GM21723 (cell line): ENCODE results near the gene CEACAM16.

ENCODE experiments used
- ATAC-seq: cut with Tn5 transposase; IDR thresholded peaks from one replicate; pipeline ENCODE4 v1.9.1; 2021; ENCODE audit warnings: mild to moderate bottlenecking, moderate library complexity; ENCODE audit not compliant: unreplicated experiment

The CEACAM16 gene

DNA sequence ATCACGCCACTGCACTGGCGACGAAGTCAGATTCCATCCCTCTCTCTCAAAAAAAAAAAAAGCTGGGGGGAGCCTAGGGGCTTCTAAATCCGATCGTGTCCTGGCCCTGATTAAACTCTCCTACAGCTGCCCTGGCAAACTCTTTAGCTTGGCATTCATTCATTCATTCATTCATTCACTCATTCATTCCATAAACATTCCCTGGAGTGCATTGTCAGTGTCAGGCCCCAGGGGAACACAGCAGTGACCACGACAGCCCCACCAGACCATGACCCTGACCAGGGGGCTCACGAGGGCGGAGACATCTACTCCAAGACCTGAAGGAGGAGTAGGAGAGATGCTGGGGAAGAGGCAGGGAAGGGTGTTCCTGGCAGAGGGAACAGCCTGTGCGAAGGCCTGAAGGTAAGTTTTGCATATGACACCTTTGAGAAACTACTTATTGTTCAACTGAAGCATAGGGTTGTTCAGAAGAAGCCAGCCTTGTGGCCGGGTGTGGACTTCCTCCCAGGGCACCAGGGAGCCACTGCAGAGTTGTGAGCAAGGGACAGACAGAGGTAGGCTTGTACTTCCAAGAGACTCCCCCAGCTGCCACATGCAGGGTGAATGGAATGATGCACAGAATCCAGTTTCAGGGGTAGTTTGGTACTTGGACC lies 24.5 kb downstream of the CEACAM16 start:
- ATAC-seq: no peak

DNA sequence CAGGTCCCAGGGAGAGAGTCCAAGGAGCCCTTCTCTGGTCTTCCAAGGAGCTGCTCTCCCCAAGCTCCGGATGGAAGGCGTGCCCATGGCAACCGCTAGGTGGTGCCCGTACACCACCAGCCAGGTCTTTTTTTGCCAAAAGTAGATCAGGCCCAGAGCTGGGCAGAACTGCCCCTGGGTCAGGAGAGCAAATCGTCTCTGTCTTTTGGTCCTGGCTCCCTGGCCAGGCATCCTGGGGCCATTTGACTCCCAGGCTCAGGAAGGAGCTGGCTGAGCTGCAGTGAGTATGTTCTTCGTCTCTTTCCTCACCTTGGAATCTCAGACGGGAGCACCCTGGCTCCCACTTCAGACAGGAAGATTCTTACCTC lies 25.0 kb downstream of the CEACAM16 start:
- no peak for ATAC-seq

DNA sequence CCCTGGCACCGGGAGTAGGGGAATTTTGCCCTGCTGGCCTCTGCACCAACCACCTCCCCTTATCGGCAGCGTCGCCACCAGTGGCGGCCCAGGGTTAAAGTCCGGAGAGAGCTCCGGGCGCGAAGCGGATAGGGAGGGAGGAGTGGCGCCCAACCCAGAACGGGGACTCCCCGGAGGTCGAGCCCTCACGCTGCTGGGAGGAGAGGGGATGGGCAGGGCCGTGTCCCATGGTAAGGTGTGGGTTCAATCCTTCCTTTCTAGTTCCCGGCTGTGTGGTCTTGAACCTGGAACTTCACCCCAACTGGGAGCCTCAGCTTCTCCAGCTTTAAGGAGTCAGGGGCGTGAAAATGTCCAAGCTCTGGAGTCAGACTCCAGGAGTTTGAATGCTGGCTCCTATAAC lies 26.3 kb downstream of the CEACAM16 start:
- ATAC-seq: no peak

DNA sequence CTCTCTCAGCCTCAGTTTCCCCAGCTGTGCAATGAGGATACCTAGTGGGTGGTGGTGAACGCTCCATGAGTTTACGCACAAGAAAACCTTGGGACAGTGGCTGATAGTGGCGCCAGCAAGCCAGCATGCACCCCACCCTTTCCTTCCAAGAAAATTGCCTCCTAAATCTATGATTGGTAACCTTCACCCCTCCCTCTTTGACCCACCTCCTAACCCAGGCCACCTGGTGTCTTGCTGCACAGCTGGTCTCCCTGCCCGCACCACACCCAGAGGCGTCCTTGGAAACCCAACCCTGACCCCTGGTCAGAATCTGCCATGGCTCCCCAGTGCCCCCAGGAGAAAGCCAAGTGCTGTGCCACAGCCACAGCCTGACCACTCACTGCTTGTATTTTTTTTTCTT lies 26.7 kb downstream of the CEACAM16 start:
- no peak for ATAC-seq

DNA sequence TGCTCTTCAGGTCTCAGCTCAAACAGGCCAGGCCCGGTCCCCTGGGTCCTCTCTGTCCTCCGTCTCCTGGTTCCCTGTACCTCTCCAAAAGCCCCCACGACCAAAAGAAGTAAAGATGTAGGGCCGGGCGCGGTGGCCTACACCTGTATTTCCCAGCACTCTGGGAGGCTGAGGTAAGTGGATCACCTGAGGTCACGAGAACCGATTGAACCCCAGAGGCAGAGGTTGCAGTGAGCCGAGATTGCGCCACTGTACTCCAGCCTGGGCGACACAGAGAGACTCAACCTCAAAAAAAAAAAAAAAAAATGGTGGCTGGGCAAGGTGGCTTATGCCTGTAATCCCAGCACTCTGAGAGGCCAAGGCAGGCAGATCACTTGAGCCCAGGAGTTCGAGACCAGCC lies 27.5 kb downstream of the CEACAM16 start:
- ATAC-seq: no peak

DNA sequence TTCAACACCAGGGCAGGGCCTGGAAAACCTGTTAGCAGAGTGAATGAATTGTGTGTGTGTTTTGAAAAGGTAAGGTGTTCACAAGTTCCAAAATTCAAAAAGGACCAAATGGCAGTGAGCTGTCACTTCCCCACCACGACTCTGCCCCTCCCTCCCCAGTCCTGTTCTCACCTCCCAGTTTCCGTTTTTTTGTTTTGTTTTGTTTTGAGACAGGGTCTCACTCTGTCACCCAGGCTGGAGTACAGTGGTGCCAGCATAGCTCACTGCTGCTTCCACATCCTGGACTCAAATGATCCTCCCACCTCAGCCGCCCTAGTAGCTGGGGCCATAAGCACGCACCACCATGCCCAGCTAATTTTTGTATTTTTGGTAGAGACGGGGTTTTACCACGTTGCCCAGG lies 29.2 kb downstream of the CEACAM16 start:
- ATAC-seq: no peak

DNA sequence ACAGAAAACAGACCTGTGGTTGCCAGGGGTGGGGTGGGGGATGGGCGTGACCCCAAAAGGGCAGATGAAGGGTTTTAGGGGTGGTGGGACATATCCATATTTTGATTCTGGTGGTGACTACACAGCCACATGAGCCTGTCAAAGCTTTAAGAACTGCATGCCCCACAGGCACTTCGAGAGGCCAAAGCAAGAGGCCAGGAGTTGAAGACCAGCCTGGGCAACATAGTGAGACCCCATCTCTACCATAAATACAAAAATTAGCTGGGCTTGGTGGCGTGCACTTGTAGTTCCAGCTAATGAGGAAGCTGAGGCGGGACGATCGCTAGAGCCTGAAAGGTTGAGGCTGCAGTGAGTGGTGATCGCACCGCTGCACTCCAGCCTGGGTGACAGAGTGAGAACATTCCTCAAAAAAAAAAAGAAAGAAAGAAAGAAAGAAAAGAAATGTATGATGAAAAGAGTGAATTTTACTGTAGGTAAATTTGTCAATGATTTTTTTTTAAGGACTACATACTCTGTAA lies 30.6 kb downstream of the CEACAM16 start:
- no peak for ATAC-seq

DNA sequence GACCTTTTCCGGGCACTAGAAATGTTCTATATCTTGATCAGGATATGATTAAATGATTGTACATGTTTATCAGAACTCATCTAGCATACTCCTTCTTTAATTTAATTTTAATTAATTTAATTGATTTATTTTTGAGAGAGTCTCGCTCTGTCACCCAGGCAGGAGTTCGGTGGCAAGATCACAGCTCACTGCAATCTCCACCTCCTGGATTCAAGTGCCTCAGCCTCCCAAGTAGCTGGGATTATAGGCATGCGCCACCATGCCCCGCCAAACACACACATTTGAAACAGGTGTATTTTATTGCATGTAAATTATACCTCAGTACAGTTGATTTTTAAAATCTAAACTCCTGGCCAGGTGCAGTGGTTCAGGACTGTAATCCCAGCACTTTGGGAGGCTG lies 32.1 kb downstream of the CEACAM16 start:
- no peak for ATAC-seq

DNA sequence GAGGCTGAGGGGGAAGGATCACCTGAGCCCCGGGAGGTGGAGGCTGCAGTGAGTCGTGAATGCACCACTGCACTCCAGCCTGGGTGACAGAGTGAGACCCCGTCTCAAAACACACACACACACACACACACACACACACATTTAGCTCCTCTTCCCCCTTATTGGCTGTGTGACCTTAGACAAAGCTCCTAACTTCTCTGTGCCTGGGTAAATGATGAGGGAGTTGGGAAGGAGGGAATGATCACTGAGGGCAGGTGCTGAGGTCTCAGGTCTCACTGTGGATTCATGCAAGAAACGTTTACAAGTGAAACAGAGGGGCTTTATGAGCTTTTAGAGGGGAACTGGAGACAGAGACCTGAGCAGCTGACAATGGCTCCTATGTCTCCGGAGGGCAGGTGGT lies 32.7 kb downstream of the CEACAM16 start:
- ATAC-seq: no peak

DNA sequence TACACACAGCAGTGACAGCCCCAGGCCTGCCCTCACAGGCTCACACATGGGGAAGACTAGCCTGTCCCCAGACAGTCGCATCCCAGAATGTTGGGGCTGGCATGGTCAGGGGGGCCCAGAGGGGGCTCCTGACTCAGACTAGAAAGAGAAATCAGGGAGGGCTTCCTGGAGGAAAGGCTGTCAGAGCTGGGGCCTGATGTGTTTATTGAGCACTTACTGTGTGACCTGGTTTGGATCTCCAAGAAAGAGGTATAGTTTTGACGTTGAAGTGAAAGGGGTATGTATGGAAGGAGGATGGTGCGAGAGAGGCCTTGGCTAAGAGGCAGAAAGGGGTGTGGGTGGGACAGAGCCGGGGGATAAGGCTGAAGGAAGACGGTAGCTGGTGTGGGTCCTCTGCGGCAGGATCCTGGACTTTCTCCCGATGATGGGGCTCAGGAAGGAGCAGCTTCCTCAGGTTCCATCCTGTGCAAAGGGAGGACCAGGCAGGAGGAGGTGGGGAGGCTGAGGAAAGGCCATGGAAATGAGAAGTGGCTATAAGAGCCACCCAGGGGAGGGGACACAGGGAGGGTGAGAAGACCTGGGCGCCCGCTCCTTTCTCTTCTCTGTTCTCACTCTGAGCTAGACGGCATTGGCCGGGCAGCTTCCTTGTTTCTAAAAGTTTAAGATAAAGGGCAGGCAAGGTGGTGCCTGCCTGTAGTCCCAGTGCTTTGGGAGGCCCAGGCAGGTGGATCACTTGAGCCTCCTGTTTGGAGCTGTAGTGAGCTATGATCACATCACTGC lies 33.5 kb downstream of the CEACAM16 start:
- ATAC-seq: no peak

DNA sequence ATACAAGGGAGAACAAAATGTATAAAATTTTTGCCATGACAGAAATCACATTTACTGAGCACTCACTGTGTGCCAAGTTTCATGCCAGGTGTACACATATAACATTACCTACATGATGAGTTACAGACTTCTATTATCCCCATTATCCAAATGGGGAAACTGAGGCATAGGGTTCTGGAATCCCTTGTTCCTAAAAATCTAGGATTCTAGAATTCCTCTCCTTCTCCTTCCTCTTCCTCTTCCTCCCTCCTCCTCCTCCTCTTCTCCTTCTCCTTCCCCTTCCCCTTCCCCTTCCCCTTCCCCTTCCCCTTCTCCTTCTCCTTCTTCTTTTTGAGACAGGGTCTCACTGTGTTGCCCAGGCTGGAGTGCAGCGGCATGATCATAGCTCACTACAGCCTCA lies 35.4 kb downstream of the CEACAM16 start:
- ATAC-seq: no peak

DNA sequence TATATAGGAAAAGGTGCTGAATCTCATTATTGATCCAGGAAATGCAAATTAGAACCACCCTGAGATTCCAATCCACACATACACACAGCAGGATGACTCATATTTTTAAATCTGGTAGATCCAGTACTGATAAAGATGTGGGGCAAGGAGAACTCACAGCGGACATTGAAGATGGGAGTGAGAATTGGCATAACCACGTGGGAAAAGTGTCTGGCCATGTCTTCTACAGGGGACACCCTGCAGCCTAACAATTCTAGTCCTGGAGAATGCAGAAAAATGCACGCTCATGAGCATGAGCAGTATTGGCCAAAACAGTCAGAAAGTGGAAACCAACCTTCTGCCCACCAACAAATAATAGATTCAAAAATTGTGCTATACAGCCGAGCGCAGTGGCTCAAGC lies 36.1 kb downstream of the CEACAM16 start:
- ATAC-seq: no peak

DNA sequence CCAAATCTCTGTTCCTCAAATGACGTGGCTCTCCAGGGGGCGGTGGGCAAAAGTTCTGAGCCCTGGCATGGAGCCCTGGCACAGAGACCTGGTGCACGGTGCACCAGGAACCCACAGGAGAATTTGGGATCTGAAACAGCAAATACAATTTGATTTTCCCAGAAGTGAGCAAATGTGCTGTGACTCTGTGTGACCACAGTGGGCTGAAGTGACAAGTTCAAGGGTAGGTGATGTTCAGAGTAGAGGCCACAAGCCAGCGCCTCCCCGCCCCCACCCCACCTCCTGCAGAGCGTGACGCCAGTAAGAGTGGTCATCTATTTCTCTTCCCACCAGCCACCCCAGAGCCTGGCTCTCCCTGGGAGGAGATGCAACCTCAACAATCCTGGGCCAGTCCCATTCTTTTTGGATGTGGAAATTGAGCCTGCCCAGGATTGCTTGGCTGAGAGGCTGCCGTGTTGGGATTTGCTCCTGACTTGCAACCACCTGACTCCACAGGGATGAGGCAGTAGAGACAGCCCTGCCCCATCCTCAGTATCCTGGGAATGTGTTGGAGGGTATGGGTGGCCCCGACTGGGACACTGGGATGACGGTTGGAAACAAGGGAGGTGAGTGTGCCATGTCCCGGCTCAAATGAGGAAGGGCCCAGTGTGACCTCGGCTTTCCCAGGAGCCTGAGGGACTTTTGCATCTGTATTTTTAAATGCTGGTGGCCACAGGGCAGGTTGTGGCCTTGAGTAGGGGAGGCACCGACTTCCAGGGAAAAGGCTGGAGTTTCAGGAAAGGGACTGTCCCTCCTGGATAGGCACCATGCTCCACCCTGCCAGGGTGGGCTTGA lies 38.5 kb downstream of the CEACAM16 start:
- no peak for ATAC-seq

DNA sequence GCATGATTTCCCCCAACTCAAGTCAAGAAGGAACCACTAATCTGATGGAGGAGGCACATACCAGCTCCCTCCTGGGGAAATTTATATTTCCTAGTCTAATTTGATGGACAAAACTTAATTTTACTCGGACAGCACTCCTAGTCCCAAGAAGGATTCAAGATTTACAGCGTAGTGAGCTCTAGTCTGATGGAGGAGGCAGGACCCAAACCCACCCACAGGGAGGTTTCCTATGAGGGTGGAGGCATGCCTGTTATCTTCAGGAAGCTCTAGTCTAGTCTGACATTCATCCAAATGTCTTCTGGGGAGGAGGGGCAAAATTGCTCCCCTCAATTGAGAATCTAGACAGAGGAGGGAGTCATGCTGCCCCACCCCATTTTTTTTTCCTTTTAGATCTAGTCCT lies 39.2 kb downstream of the CEACAM16 start:
- no peak for ATAC-seq

DNA sequence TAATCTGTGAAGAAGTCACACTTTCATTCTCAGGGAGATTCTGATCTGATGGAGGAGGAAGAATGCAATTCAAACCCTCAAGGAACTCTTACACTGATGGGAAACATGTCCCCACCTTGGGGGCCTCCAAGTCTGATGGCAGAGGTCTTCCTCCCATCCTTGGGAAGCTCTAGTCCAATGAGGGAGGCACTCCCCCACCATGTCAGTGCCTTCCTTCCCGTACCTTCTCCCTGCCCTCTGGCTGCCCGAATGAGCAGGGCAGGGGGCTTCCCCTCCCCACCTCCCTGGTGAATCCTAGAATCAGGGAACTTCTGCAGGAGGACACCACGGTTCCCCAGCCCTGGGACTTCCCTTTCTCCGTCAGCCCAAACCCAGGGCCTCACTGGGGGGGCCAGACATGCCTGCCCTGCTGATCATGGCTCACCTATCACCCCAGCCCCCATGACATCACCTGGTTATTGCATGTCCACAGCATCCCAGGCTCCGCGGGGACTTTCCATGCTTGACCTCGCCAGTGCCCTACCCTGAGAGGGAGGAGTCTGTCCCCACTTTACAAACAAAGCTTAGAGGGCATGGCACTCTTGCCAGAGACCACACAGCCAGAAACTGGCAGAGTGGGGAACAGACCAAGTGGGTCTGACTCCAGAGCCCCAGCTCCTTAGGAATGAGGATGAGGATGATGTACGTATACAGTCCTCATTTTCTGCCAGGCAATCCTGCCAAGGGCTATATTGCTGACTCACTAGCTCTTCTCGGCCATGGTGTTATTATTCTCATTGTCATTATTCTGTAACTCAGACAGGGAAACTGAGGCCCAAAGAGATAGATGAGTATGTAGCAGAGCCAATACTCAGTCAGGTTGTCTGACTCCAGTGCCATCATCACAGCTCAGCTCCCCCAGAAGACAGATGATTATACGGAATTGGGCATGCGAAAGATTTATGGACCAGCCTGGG lies 39.9 kb downstream of the CEACAM16 start:
- ATAC-seq: no peak

DNA sequence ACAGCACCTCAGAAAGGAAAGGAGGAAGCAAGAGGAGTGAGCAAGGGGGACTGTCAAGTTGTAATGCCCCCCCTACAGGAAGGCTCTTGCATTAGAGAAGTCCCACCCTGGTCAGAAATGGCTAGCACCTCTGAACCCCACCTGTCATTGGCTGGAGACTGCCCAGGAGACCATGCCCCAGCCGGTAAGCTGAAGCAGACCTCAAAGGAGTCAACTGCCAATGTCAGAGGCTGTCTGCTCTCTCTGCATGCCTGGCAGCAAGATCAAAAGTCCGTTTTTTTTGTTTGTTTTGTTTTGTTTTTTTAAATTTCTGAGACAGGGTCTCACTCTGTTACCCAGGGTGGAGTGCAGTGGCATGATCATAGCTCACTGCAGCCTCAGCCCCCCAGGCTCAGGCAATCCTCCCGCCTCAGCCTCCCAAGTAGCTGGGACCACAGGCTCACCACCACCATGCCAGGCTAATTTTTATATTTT lies 41.4 kb downstream of the CEACAM16 start:
- no peak for ATAC-seq

DNA sequence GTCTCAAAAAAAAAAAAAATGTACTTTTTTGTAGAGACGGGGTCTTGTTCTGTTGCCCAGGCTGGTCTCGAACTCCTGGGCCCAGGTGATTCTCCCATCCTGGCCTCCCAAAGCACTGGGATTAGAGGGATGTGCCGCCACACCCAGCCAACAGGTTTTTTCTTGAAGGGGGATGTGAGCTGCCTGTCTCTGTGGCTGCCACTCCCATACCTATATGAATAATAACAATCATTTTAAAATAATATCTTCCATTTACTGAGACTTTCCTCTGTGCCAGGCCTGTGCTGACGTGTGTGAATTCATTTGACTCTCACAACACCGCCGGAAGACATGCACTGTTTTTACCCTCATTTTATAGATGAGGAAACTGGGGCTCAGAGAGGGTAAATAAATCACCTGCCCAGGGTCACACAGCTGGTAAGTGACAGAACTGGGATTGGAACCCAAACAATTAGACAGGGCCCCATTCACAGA lies 42.3 kb downstream of the CEACAM16 start:
- ATAC-seq: no peak

DNA sequence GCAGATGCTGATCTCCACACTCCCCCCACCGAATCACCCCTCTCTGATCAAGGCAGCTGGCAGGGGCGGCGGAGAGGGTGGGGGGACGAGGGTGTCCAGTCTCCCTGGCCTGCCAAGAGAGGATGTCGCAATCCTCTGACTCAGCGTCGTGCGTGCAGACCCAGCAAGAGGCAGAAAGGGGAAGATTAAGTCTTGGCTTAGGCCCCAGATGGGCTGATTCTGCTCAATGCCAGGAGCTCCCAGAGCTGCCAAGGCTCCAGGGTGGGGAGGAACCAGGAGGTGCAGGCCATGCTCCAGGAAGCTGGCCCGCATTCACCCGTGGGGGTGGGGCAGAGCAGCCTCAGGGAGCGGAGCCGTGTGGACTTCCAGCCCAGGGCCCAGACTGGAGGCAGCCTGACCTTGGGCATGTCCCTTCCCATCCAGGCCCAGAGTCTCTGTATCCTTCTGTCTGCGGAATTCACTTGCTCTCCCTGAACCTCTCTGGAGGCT lies 42.9 kb downstream of the CEACAM16 start:
- no peak for ATAC-seq

DNA sequence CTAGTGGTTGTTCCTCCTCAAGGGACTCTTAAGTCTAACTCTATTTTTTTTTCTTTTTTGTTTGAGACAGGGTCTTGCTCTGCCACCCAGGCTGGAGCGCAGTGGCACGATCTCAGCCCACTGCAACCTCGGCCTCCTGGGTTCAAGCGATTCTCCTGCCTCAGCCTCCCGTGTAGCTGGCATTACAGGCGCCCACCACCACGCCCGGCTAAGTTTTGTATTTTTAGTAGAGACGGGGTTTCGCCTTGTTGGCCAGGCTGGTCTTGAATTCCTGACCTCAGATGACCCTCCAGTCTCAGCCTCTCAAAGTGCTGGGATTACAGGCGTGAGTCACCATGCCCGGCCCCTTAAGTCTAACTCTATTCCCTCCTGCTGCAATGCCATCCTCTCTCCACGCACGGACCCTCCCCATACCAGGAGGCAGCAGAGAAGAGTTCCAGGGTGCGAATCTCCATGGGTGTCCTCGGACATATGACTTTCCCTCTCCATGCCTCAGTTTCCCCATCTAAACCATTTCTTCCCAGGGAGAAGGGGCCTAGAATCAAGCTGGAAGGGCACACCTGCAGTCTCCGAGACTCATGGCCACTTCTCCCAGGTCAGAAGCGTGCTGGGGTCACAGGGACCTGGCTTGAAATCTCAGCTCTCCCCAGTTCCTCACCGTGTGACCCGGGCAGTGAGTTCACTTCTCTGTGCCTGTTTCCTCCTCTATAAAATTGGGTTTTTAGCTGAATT lies 43.5 kb downstream of the CEACAM16 start:
- no peak for ATAC-seq
